Measurements from ENCODE around the gene CDK16. TPM values are rescaled to one million over a fixed set of nuclear protein-coding genes. Genes with fewer than 3 reads are reported as not detected.

The CDK16 gene
- total RNA-seq, 1 experiment from 2014 or later: 129 TPM

GRCh38 chrX:47200385-47201150, 17.9 kb upstream of the CDK16 start:
- intact Hi-C loops (cut with micrococcal nuclease; ENCODE audit: unreplicated experiment): no loop called here
- Histone ChIP-seq H3K9me3 (no peaks in the 10 kb centered on the region), H3K27me3 (replicated peaks; ENCODE audit: control insufficient read depth, insufficient read depth, low read length) (no peaks in the 10 kb centered on the region), H3K36me3 (ENCODE audit: control insufficient read depth, insufficient read depth, low read length) (peaks cover 3% of the 10 kb centered on the region; the same call in 1 of the 2 replicates), H3K4me3 (ENCODE audit: low read depth, low read length) (no peak overlapping the region), H3K4me1 (no peaks in the 10 kb centered on the region; the same call in 1 of the 2 replicates)
- no peaks in the 10 kb centered on the region for H3K9me3 Mint-ChIP-seq (ENCODE audit: unreplicated experiment)
- ChIA-PET POLR2A (interaction anchor here (0.9 kb wide), 1 partner anchor 33 kb away, joined by 3 read pairs; the partner anchor contains the start of gene USP11), CTCF (interaction anchor here (0.8 to 1.0 kb wide), 2 partner anchors 17 to 112 kb away, joined by 3 read pairs; partner anchors contain the start of gene CDK16)
- TF ChIP-seq CTCF (IDR thresholded peaks at IDR 0.05; ENCODE audit: insufficient read depth in 1 of 2, low read depth in 1 of 2, low read length in 1 of 2, severe bottlenecking in 1 of 2, unreplicated experiment in 1 of 2): peak in 1 of 2 experiments; percentile 16
- H3K36me3 Mint-ChIP-seq (ENCODE audit: insufficient read depth, unreplicated experiment): peaks cover 81% of the 10 kb centered on the region
- no peak overlapping the region for H3K4me3 Mint-ChIP-seq (ENCODE audit: unreplicated experiment)
- no peaks in the 10 kb centered on the region for H3K27me3 Mint-ChIP-seq (ENCODE audit: insufficient read depth, unreplicated experiment)
- BruUV-seq (replicated peaks): no TSS peak
- H3K4me1 Mint-ChIP-seq (ENCODE audit: low read depth, unreplicated experiment): peaks cover 8% of the 10 kb centered on the region
- H3K27ac Mint-ChIP-seq (ENCODE audit: unreplicated experiment): no peak overlapping the region
- peak in 1 of 2 experiments; percentile 23 for DNase-seq

GRCh38 chrX:47201345-47201944, 17.0 kb upstream of the CDK16 start:
- H3K4me3 Mint-ChIP-seq (ENCODE audit: unreplicated experiment): no peak overlapping the region
- Histone ChIP-seq H3K9me3 (no peaks in the 10 kb centered on the region), H3K36me3 (ENCODE audit: control insufficient read depth, insufficient read depth, low read length) (peaks cover 3% of the 10 kb centered on the region), H3K27me3 (replicated peaks; ENCODE audit: control insufficient read depth, insufficient read depth, low read length) (no peaks in the 10 kb centered on the region), H3K4me1 (no peaks in the 10 kb centered on the region; the same call in 1 of the 2 replicates), H3K4me3 (ENCODE audit: low read depth, low read length) (no peak overlapping the region)
- no peak for TF ChIP-seq CTCF (IDR thresholded peaks at IDR 0.05; ENCODE audit: insufficient read depth in 1 of 2, low read depth in 1 of 2, low read length in 1 of 2, severe bottlenecking in 1 of 2, unreplicated experiment in 1 of 2)
- ChIA-PET POLR2A (interaction anchor here (1.0 kb wide), 1 partner anchor 16 kb away, joined by 6 read pairs; no protein-coding TSS in a partner anchor), CTCF (no interaction called here)
- no TSS peak for BruUV-seq (replicated peaks)
- intact Hi-C loops (cut with micrococcal nuclease; ENCODE audit: unreplicated experiment): no loop called here
- no peaks in the 10 kb centered on the region for H3K9me3 Mint-ChIP-seq (ENCODE audit: unreplicated experiment)
- no peaks in the 10 kb centered on the region for H3K27me3 Mint-ChIP-seq (ENCODE audit: insufficient read depth, unreplicated experiment)
- DNase-seq: no peak
- no peak overlapping the region for H3K27ac Mint-ChIP-seq (ENCODE audit: unreplicated experiment)
- peaks cover 81% of the 10 kb centered on the region for H3K36me3 Mint-ChIP-seq (ENCODE audit: insufficient read depth, unreplicated experiment)
- H3K4me1 Mint-ChIP-seq (ENCODE audit: low read depth, unreplicated experiment): no peaks in the 10 kb centered on the region

- Histone ChIP-seq H3K36me3 (ENCODE audit: control insufficient read depth, insufficient read depth, low read length) (peaks cover 3% of the 10 kb centered on the region), H3K4me1 (no peaks in the 10 kb centered on the region), H3K27me3 (replicated peaks; ENCODE audit: control insufficient read depth, insufficient read depth, low read length) (no peaks in the 10 kb centered on the region), H3K9me3 (no peaks in the 10 kb centered on the region), H3K4me3 (ENCODE audit: low read depth, low read length) (no peak overlapping the region)
- Mint-ChIP-seq H3K36me3 (ENCODE audit: insufficient read depth, unreplicated experiment) (peaks cover 81% of the 10 kb centered on the region), H3K27me3 (ENCODE audit: insufficient read depth, unreplicated experiment) (no peaks in the 10 kb centered on the region), H3K4me3 (ENCODE audit: unreplicated experiment) (no peak overlapping the region), H3K27ac (ENCODE audit: unreplicated experiment) (no peak overlapping the region), H3K9me3 (ENCODE audit: unreplicated experiment) (no peaks in the 10 kb centered on the region), H3K4me1 (ENCODE audit: low read depth, unreplicated experiment) (no peaks in the 10 kb centered on the region)
- CTCF ChIA-PET: no interaction called here
- TF ChIP-seq CTCF (IDR thresholded peaks at IDR 0.05; ENCODE audit: insufficient read depth in 1 of 2, low read depth in 1 of 2, low read length in 1 of 2, severe bottlenecking in 1 of 2, unreplicated experiment in 1 of 2): no peak
- BruUV-seq (replicated peaks): no TSS peak
- intact Hi-C loops (cut with micrococcal nuclease; ENCODE audit: unreplicated experiment): no loop called here
- POLR2A ChIA-PET: interaction anchor here (1.0 kb wide), 1 partner anchor 15 kb away, joined by 6 read pairs; no protein-coding TSS in a partner anchor
- DNase-seq: no peak
Measured at GRCh38 chrX:47202316-47202715, 16.2 kb upstream of the CDK16 start.
